ENCODE measurements around the gene ACBD4. TPM values are rescaled to one million over a fixed set of nuclear protein-coding genes. Genes with fewer than 3 reads are reported as not detected.

The ACBD4 gene
- total RNA-seq, 2 experiments from 2014 or later, result 14.8 to 24.0 TPM

GRCh38 chr17:45121055-45121454, 14.4 kb upstream of the ACBD4 start:
- Histone ChIP-seq H3K4me2 (ENCODE audit: low read length) (no peak overlapping the region), H3K36me3 (ENCODE audit: insufficient read depth, low read length) (no peaks in the 10 kb centered on the region), H3K79me2 (ENCODE audit: insufficient read depth, low read depth, low read length) (no peaks in the 10 kb centered on the region), H4K20me1 (ENCODE audit: insufficient read depth, low read length) (no peaks in the 10 kb centered on the region), H3K9me3 (ENCODE audit: low read length) (no peaks in the 10 kb centered on the region), H2AFZ (ENCODE audit: low read length) (no peak overlapping the region), H3K9me2 (ENCODE audit: insufficient read depth, low read length) (no peaks in the 10 kb centered on the region), H3K4me1 (ENCODE audit: insufficient read depth, low read length, poor library complexity, severe bottlenecking) (no peaks in the 10 kb centered on the region), H3K27ac (ENCODE audit: low read depth, low read length, poor library complexity, severe bottlenecking) (no peak overlapping the region), H3K4me3 (ENCODE audit: low read depth, low read length, poor library complexity, severe bottlenecking) (no peak overlapping the region)
- ChIA-PET POLR2A (no interaction called here), CTCF (ENCODE audit: unreplicated experiment) (no interaction called here)
- intact Hi-C loops (cut with micrococcal nuclease; ENCODE audit: unreplicated experiment), result no loop called here
- no peak for TF ChIP-seq EZH2phosphoT487 (IDR thresholded peaks at IDR 0.05; ENCODE audit: borderline replicate concordance, low read depth, low read length)
- no peak for TF ChIP-seq CTCF (conservative IDR thresholded peaks at IDR 0.05; ENCODE audit: low read length)
- no peak for DNase-seq (ENCODE audit: low spot score)
- BruUV-seq (replicated peaks), result no TSS peak

GRCh38 chr17:45123076-45123770, 12.3 kb upstream of the ACBD4 start:
- no peak for DNase-seq (ENCODE audit: low spot score)
- ChIA-PET POLR2A (no interaction called here), CTCF (ENCODE audit: unreplicated experiment) (interaction anchor here (0.7 kb wide), 1 partner anchor 242 kb away, joined by 3 read pairs; no protein-coding TSS in a partner anchor)
- BruUV-seq (replicated peaks), result no TSS peak
- no peaks in the 10 kb centered on the region for H3K9me2 ChIP-seq (ENCODE audit: insufficient read depth, low read length)
- no peak overlapping the region for H3K27ac ChIP-seq (ENCODE audit: low read depth, low read length, poor library complexity, severe bottlenecking)
- intact Hi-C loops (cut with micrococcal nuclease; ENCODE audit: unreplicated experiment), result no loop called here
- no peak overlapping the region for H3K4me3 ChIP-seq (ENCODE audit: low read depth, low read length, poor library complexity, severe bottlenecking)
- no peaks in the 10 kb centered on the region for H4K20me1 ChIP-seq (ENCODE audit: insufficient read depth, low read length)
- H3K4me2 ChIP-seq (ENCODE audit: low read length), result no peak overlapping the region
- H3K4me1 ChIP-seq (ENCODE audit: insufficient read depth, low read length, poor library complexity, severe bottlenecking), result no peaks in the 10 kb centered on the region
- no peaks in the 10 kb centered on the region for H3K36me3 ChIP-seq (ENCODE audit: insufficient read depth, low read length)
- H2AFZ ChIP-seq (ENCODE audit: low read length), result no peak overlapping the region
- H3K79me2 ChIP-seq (ENCODE audit: insufficient read depth, low read depth, low read length), result no peaks in the 10 kb centered on the region
- no peaks in the 10 kb centered on the region for H3K9me3 ChIP-seq (ENCODE audit: low read length)
- TF ChIP-seq CTCF (conservative IDR thresholded peaks at IDR 0.05; ENCODE audit: low read length), result no peak
- TF ChIP-seq EZH2phosphoT487 (IDR thresholded peaks at IDR 0.05; ENCODE audit: borderline replicate concordance, low read depth, low read length), result no peak

All from OCI-LY7 (cell line).